EH (cell line): Measurements from ENCODE around the gene ZNF628.

Experiments
- DNase-seq: peaks from one replicate; pipeline ENCODE4 v3.0.0-alpha.2; 2015; ENCODE audit warnings: low read depth

ZNF628 gene

DNA sequence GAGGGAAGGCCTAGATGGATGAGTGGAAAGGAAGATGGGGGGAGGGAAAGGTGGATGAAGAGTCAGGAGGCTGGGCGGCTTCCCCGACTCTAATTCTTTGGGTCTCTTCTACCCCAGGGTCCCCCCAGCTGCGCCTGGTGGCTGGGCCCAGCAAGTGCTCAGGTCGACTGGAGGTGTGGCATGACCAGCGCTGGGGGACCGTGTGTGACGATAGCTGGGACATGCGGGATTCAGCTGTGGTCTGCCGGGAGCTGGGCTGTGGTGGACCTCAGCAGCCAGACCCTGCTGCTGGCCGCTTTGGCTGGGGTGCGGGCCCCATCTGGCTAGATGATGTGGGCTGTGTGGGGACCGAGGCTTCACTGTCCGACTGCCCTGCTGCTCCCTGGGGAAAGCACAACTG is 21.3 kb downstream of the ZNF628 start:
- DNase-seq, result no peak

- DNase-seq, result no peak
Observed at GRCh38 chr19:55498246-55498840, 21.9 kb downstream of the ZNF628 start.

- no peak for DNase-seq
Observed at GRCh38 chr19:55500368-55500952, 24.0 kb downstream of the ZNF628 start.

GRCh38 chr19:55502197-55502952 is 26.0 kb downstream of the ZNF628 start:
- DNase-seq, result no peak

DNA sequence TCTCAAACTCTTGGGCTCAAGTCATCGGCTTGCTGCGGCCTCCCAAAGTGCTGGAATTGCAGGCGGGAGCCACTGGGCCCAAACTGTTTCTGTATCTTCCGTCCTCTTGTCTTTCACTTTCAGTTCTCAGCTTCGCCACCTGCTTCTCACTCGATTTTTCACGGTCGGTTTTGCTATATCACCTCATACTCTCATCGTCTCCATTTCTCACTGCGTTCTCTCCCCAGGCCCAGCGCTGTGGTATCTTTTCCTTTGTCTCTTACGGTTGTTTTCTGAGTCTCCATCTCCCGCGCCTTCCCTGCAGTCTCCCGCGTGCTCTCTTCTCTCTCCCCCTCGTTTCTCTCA is 26.7 kb downstream of the ZNF628 start:
- no peak for DNase-seq

- DNase-seq, result peak; percentile 89
Observed at GRCh38 chr19:55503502-55504251, 27.3 kb downstream of the ZNF628 start.

GRCh38 chr19:55504252-55504603 is 27.8 kb downstream of the ZNF628 start:
- no peak for DNase-seq

- DNase-seq, result no peak
Observed at GRCh38 chr19:55504981-55505380, 28.6 kb downstream of the ZNF628 start.

- DNase-seq, result no peak
Observed at GRCh38 chr19:55508120-55508519, 31.7 kb downstream of the ZNF628 start.

DNA sequence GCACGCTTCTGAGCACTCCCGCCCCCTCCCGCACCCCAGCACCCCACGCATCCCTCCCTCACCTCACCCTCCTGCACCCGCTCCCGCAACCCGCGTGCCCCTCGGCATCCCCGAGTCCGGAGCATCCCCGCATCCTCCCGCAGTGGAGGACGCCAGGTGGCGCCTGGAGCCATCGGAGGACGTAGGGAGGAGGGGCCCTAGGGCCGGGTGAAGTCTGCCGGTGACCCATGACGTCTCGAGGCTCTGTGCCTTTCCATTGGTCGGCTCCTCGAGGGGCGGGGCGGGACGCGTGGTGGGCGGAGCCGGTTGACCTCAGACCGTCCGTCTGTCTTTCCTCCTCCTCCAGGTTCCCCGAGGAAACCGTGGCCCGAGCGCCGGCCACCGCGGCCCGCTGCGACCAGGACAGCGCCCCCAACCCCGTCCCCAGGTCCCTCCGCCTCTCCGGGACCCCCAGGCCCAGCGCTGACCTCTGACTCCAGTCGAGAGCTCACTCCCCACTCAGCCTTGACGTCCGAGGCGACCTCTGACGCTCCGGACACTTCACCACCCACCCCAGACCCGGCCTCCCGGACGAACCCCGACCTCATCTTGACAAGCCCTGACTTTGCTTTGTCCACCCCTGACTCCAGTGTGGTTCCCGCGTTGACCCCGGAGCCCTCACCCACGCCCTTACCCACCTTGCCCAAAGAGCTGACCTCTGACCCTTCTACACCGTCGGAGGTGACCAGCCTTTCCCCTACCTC is 40.6 kb downstream of the ZNF628 start:
- DNase-seq, result peak; percentile 91

DNA sequence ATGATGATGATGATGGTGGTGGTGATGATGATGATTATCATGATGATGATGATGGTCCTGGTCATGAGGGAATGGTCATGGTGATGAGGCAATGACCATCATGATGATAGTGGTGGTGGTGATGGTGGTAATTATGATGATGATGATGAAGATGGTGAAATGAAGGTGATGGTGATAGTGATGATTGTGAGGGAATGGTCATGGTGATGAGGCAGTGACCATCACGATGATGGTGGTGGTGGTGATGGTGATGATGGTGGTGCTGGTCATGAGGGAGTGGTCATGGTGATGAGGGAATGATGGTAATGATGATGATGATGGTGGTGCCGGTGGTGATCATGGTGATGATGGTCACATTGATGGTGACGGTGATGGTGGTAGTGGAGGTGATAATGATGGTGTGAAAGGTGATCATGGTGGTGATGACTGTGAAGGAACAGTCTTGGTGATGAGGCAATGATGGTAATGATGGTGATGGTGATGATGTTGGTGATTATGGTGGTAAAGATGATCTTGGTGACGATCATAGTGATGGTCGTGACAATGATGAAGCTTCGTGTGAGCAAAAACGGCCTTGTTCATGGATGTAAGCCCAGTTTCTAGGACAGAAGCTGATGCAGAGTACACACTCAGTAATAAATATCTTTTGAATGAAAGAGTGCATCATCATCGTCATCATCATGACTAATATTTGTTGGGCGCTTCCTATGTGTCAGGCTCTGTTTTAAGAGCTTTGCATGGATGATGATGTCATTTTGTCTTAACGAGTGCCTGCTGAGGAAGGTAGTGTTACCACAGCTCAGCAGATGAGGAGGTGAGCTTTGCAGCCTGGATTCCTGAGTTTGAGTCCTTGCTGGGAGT is 43.3 kb downstream of the ZNF628 start:
- peak; percentile 88 for DNase-seq

- DNase-seq, result no peak
Observed at GRCh38 chr19:55520691-55521292, 44.4 kb downstream of the ZNF628 start.

DNA sequence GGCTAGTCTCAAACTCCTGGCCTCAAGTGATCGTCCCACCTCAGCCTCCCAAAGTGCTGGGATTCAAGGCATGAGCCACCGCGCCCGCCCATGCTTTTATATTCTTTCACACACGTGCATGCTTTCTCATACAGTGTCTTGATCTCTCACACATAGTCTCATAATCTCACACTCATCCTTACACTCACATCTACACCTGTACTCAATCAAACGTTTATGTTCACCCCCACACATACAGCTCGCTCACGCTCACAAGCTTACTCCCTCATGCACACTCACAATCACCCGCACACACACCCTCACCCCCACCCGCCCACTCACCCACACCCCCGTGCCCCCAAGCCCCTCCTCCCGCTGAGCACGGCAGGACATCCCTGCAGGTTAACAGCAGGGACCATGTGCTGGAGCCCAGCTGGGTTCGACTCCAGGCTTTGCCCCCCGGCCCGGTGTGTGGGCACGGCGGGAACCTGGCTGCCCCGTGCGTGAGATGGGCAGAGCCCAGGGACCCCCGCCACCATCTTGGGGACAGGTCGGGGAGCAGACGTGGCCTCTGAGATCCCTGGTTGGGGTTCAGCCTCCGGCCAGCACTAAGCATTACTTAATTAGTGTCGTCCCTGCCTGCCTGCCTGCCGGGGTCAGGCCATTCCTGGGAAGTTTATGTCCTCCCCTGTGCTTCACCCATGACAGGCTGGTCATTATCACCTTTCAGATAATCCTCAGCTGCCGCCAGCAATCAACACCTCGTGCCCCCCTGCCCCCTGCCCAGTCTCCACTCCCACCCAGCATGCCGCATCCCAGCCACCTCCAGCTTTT is 49.1 kb downstream of the ZNF628 start:
- no peak for DNase-seq

- DNase-seq, result peak; percentile 83
Observed at GRCh38 chr19:55526216-55527196, 50.1 kb downstream of the ZNF628 start.

DNA sequence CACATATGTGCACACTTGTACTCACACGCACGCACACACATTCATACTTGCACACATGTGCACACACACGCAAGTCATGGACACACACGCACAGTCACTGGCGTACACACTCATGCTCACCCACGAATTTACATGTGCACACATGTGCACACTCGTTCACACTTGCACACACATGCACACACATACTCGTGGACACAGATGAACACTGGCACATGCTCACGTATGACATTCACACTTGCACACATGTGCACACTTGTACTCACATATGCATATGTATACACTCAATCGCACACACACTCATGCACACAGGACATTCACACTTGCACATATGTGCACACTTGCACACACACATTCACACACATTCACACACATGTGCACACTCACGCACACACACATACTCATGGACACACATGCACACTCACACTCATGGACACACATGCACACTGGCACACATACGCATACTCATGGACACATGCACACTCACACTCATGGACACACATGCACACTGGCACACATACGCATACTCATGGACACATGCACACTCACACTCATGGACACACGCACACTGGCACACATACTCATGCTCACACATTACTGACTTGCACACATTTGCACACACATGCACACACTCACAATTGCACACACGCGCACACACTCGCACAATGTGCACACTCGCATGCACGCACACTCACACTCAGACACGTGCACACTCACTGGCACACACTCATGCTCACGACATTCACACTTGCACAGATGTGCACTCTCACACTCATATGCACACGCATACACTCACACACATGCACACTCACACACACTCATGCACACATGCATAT is 51.0 kb downstream of the ZNF628 start:
- DNase-seq, result no peak

DNA sequence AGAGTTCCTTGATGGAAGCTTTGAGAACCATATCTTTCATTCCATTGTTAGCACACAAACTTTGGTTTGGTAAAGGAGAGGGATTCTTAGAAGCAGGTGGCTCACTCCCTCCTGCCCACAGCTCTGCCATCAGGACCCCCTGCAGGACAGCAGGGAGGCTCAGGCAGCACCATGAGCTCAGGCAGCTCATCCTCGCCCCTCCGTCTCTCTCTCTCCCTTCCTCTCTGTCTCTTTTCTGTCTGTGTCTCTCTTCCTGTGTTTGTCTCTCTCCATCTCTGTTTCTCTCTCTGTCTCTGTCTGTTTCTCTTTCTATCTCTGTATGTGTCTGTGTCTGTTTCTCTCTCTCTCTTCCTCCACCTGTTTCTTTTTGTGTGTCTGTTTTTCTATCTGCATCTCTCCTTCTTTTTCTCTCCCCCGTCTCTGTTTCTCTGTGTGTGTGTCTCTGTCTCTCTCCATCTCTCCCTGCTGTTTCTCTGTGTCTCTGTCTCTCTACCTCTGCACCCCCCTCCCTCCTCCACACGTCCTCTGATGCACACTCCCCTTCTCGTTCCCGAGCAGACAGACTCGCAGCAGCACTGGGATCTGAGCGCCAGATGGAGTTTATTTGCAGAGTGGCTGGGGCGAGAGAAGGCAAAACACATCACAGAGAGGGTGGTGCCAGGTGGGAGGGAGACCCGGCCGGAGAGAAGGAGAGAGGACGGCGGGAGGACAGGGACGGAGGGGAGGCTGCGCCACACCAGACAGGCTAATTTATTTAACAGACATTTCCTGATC is 51.8 kb downstream of the ZNF628 start:
- DNase-seq, result peak; percentile 44

DNA sequence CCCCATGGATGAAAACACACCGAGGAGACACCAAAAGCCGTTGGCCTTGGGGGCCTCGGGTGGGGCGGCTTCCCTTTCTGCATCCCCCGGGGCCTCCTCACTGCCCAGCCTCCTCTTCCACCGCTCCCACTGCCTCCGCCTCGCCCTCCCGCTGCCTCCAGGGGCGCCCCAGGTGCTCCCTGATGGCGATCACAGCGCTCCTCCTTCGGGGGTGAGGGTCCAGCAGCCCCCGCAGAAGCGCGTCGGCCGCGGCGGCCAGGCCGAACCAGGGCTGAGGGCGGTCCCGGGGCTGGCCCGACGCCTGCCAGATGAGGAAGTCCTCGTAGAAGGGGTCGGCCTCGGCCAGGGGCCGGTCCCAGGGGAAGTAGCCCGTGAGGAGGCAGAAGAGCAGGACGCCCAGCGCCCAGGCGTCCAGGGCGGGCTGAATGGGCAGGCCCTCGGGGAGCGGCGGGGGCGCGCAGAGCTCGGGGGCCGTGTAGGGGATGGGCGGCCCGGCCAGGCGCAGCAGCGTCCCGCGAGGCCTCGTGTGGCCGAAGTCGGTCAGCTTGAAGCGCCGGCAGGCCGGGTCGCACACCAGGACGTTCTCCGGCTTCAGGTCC is 53.3 kb downstream of the ZNF628 start:
- no peak for DNase-seq
